Measurements from ENCODE around the gene SESN1. TPM values are rescaled to one million over a fixed set of nuclear protein-coding genes. Genes with fewer than 3 reads are reported as not detected.

The SESN1 gene
- total RNA-seq, 3 donors from 2014 or later, result 23.5 to 42.6 (median 32.8) TPM

DNA sequence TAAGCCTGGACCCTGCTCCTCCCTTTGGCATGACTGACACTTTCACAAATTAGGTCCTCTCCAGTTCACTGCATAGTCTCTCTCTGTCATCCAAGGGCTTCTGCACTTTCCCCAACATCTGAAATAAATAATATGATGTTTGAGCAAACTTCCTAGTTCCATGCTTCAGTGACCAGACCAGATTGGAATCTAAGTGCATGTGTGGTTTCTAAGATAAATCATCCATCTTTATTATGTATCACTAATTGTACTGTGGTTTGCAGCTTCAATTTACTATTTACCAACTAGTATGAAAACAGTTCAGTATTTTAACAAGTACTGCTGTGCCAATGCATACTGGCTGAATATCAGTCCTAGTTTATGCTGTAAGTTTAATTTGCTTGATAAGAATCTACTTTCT lies 18.7 kb downstream of the SESN1 start:
- H3K36me3 ChIP-seq (ENCODE audit: low read depth), result no peaks in the 10 kb centered on the region
- intact Hi-C loops (cut with DNase I, micrococcal nuclease), result loop anchor here (10.0 kb wide), 3 partner anchors 131 to 531 kb away; no protein-coding TSS in a partner anchor
- TF ChIP-seq, protein P1, sequence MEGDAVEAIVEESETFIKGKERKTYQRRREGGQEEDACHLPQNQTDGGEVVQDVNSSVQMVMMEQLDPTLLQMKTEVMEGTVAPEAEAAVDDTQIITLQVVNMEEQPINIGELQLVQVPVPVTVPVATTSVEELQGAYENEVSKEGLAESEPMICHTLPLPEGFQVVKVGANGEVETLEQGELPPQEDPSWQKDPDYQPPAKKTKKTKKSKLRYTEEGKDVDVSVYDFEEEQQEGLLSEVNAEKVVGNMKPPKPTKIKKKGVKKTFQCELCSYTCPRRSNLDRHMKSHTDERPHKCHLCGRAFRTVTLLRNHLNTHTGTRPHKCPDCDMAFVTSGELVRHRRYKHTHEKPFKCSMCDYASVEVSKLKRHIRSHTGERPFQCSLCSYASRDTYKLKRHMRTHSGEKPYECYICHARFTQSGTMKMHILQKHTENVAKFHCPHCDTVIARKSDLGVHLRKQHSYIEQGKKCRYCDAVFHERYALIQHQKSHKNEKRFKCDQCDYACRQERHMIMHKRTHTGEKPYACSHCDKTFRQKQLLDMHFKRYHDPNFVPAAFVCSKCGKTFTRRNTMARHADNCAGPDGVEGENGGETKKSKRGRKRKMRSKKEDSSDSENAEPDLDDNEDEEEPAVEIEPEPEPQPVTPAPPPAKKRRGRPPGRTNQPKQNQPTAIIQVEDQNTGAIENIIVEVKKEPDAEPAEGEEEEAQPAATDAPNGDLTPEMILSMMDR (IDR thresholded peaks at IDR 0.05), result no peak
- DNase-seq (no peak), ATAC-seq (no peak)
- H3K9me3 ChIP-seq, result no peaks in the 10 kb centered on the region
- peaks cover 8% of the 10 kb centered on the region for H3K4me1 ChIP-seq (ENCODE audit: low read depth)
- H3K4me3 ChIP-seq, result no peak overlapping the region

DNA sequence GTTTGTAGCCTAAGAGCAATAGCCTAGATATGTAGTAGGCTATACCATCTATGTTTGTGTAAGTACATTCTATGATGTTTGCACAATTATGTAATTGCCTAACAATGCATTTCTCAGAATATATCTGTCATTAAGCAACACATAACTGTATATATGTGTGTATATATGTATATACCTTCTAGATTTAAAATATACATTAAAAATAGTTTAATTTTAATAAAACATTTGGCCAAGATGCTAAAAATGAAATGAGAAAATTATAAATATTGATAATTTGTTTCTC lies 20.6 kb downstream of the SESN1 start:
- Histone ChIP-seq H3K4me3 (no peak overlapping the region), H3K36me3 (ENCODE audit: low read depth) (no peaks in the 10 kb centered on the region), H3K9me3 (no peaks in the 10 kb centered on the region), H3K4me1 (ENCODE audit: low read depth) (peaks cover 8% of the 10 kb centered on the region)
- ATAC-seq (no peak), DNase-seq (no peak)
- intact Hi-C loops (cut with DNase I, micrococcal nuclease), result loop anchor here (10.0 kb wide), 3 partner anchors 129 to 529 kb away; no protein-coding TSS in a partner anchor
- TF ChIP-seq, protein P1 (IDR thresholded peaks at IDR 0.05), result no peak

- intact Hi-C loops (cut with DNase I, micrococcal nuclease), result loop anchor here (2.0 to 10.0 kb wide), 4 partner anchors 129 to 531 kb away; no protein-coding TSS in a partner anchor
- TF ChIP-seq, protein P1 (IDR thresholded peaks at IDR 0.05), result peak; percentile 35
- Histone ChIP-seq H3K36me3 (ENCODE audit: low read depth) (no peaks in the 10 kb centered on the region), H3K9me3 (no peaks in the 10 kb centered on the region), H3K4me3 (no peak overlapping the region), H3K4me1 (ENCODE audit: low read depth) (peaks cover 8% of the 10 kb centered on the region)
- DNase-seq, result peak in 1 of 3 donors; percentile 78
- ATAC-seq, result peak; percentile 77
Measured at GRCh38 chr6:109073344-109074132, 21.1 kb downstream of the SESN1 start.

DNA sequence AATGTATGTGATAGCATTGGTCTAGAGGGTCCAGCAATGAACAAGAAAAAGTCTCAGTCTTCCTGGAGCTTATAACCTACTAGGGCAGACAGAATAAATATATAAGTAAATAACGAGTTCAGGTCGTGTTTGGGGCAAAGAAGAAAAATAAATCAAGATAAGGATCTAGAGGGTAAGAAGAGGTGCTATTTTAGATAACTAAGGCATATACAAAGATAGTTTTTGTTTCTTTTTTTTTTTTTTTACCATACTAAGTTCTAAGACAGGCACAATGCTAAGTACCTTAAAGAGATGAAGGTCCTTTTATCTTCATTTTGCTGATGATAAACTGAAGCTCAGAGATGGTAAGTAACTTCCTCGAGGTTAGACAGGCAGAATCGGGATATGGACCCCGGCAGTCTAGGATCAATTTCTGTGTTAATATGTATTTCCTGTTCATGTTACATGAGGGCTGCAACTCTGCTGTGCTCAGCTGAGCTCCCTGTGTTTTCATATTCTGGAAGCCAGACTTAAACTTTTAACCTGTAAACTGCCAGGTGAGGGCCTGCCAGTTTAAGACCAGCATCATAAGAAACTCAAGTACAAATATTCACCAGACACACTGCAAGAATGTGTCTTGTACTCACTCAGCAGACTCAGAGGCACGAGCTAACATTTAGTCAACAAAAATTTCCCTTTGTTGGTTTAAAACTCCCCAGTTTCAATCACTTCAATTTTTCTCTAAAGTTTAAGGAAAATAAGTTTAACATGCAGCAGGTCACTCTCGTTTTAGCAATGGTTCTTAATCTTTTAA lies 23.3 kb downstream of the SESN1 start:
- H3K4me1 ChIP-seq (ENCODE audit: low read depth), result peaks cover 8% of the 10 kb centered on the region
- no peak for DNase-seq

DNA sequence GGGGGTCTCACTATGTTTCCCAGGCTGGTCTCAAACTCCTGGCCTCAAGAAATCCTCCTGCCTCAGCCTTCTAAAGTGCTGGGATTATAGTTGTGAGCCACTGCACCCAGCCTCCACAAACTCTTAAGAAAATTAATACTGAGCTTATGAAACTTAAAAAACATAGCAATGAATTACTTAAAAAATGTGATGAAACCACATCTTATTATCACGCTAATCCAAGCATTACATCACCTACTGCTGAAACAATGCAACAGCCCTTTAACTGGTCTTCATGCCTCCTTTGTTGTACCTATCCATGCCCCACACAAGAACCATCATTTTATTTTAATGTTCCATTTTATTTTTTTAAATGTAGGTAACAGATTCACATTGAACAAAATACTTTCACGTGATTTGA lies 24.9 kb downstream of the SESN1 start:
- no peaks in the 10 kb centered on the region for H3K9me3 ChIP-seq
- TF ChIP-seq, protein P1 (IDR thresholded peaks at IDR 0.05), result no peak
- no peaks in the 10 kb centered on the region for H3K36me3 ChIP-seq (ENCODE audit: low read depth)
- no peak for DNase-seq
- intact Hi-C loops (cut with DNase I, micrococcal nuclease), result loop anchor here (10.0 kb wide), 3 partner anchors 125 to 525 kb away; no protein-coding TSS in a partner anchor
- no peak for ATAC-seq
- no peak overlapping the region for H3K4me3 ChIP-seq
- H3K4me1 ChIP-seq (ENCODE audit: low read depth), result peaks cover 8% of the 10 kb centered on the region

More for the DNA sequence above, 23.3 kb downstream of the SESN1 start:
- intact Hi-C loops (cut with DNase I, micrococcal nuclease), result loop anchor here (10.0 kb wide), 3 partner anchors 127 to 527 kb away; no protein-coding TSS in a partner anchor
- TF ChIP-seq, protein P1 (IDR thresholded peaks at IDR 0.05), result no peak
- Histone ChIP-seq H3K4me3 (no peak overlapping the region), H3K9me3 (no peaks in the 10 kb centered on the region), H3K36me3 (ENCODE audit: low read depth) (no peaks in the 10 kb centered on the region)
- peak; percentile 47 for ATAC-seq

Measured in mucosa of descending colon (tissue), 3 donors.